ENCODE data around the gene CDH3.

CDH3 gene

DNA sequence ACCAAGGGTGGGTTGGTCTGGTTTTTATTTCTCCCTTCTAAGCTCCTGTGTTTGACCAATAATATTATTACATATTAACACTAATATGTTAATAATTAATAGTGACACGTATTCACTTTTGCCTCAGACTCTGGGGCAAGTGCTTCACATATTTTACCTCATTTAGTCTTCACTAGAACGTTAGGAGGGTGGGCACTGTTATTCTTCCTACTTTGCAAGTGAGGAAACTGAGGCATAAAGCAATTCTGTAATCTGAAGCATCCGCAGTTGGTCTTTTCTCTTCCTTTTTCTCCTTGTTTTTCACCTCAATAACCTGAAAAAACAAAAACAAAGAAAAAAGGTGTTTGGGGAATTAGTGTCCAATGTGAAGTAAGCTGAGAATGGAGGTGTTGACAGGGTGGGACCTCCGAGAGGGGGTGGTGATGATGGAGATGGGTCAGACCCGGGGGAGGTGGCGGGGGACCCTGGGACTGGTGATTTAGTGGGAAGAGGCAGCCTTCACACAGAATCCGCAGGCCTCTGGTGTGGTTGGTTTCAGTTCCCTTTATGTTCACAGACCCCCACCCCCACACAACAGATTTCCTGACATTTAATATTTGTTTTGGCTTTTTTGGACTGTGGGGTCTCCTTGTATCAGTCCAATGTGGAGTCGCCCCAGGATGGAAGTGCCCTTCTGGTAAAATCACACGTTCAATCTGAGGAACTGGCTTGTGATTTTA lies 95.7 kb downstream of the CDH3 start:
- no peak for DNase-seq

DNA sequence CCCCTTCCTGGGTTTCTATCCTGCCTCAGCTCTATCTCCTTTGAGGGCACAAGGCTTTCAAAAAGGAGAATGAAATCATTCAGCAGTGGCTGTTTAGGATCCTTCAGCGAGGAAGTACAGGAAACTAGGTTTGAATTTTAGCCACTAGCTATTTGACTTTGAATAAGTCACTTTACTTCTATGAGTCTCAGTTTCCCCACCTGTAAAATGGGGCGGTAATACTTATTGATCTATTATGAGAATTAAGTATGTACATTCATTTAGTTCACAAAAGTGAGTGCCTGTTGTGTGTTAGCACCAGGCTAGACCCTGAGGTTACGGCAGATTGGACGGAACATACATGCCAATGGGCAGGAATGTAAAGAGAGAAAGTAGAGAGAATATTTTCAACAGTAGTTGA lies 98.6 kb downstream of the CDH3 start:
- no peak for DNase-seq

DNA sequence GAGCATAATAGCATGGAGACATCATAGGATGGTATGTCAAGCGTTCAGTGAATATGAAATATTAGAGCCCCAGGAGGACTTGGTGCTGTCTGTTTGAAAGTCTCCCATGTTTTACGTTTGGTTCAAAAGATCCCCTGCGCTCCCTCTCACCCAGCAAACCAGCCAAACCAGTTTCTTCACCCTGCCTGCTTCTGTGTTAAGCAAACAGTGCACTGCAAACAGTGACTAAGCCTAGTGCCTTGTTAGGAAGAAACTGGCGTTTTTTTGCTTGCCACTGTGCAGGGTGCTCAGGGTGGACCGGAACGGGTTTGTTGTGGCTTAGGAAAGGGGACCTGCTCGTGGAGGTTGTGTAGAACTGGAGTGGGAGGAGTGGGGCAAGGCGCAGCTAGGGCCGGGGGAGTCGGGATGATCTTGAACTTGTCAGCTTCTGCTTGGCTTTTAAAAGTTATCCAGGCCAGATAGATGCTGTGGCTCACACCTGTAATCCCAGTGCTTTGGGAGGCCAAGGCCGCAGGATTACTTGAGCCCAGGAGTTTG lies 99.7 kb downstream of the CDH3 start:
- DNase-seq, result no peak

DNA sequence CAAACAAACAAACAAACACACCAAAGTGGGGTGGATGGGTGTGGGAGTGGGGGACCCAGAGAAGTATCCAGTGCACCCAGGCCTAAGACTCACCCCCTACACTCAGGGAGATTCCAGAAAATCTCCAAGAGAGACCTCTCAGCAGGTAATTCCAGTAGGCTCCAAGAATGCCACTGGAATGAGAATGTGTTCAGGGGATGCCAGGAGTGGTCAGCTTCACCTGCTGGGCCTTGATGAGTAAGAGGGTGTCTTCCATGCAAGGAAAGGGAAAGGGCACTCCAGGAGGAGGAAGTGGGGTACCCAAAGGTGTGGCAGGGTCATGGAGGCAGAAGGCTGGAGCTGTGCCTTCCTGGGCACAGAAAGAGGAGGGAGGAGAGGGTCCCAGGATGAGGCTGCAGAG lies 101.8 kb downstream of the CDH3 start:
- DNase-seq, result no peak

DNA sequence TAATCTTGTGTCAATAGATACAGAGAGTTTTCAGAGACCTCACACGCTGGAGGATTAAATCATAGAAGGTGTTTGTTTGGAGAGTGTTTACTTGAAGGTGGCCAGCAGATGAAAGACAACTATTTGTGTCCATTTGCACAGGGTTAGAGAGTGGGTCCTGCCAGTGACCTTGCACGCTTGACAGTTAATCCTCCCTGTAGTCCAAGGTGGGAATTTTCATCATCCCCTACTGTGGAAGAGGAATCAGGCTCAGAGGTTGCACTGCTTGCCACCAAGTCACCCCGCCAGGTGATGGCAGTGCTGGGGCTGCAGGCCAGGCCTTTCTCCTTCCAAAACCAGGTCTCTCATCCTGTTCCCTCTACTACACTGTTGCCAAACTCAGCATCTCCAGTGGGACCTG lies 104.3 kb downstream of the CDH3 start:
- DNase-seq, result no peak
